ENCODE measurements around the gene EMC9. TPM values are rescaled to one million over a fixed set of nuclear protein-coding genes. Genes with fewer than 3 reads are reported as not detected.

Gene EMC9
- total RNA-seq, 1 experiment from 2014 or later = 42.0 TPM

DNA sequence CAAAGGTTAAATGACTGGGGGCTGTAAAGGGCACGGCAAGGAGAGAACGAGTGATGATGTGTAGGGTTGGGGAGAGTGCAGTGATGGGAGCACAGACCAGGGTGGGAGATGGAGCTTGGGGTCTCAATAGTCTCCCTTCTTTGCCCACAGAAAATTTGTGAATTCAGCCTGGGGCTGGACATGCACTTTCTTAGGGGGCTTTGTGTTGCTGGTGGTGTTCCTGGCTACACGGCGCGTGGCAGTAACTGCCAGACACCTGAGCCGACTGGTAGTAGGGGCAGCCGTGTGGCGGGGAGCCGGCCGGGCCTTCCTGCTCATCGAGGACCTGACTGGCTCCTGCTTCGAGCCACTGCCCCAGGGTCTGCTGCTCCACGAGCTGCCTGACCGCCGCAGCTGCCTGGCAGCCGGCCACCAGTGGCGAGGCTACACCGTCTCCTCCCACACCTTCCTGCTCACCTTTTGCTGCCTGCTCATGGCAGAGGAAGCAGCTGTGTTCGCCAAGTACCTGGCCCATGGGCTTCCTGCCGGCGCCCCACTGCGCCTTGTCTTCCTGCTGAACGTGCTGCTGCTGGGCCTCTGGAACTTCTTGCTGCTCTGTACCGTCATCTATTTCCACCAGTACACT lies 9.2 kb downstream of the EMC9 start:
- no TSS peak for BruUV-seq (replicated peaks)
- Histone ChIP-seq H3K27ac (ENCODE audit: low read depth, low read length) (no peak overlapping the region), H3K9ac (ENCODE audit: low read length) (no peak overlapping the region), H3K27me3 (ENCODE audit: insufficient read depth, low read length) (no peaks in the 10 kb centered on the region), H2AFZ (ENCODE audit: low read depth, low read length, poor library complexity, severe bottlenecking) (no peak overlapping the region), H3K36me3 (ENCODE audit: control insufficient read depth in 1 of 2, insufficient read depth in 2 of 2, low read length in 2 of 2) (no peaks in the 10 kb centered on the region), H3K79me2 (ENCODE audit: insufficient read depth, low read length) (peaks cover 3% of the 10 kb centered on the region; the same call in 1 of the 2 replicates), H3K4me1 (ENCODE audit: control insufficient read depth in 1 of 2, insufficient read depth in 2 of 2, low read length in 2 of 2) (peaks cover 9 to 15% of the 10 kb centered on the region in 2 experiments; a peak in 3 of 4 replicates), H4K20me1 (ENCODE audit: insufficient read depth) (no peaks in the 10 kb centered on the region), H3K9me3 (ENCODE audit: control insufficient read depth in 1 of 2, insufficient read depth in 1 of 2, low read depth in 1 of 2, low read length in 2 of 2) (no peaks in the 10 kb centered on the region), H3K9me2 (ENCODE audit: insufficient read depth) (no peaks in the 10 kb centered on the region), H3K4me3 (replicated peaks in 1 of 2; ENCODE audit: low read depth in 1 of 2, low read length in 2 of 2) (no peak overlapping the region), H3K4me2 (ENCODE audit: low read length) (no peak overlapping the region)
- ChIA-PET RAD21 (ENCODE audit: low non-redundant PET in 1 of 2, low total read pairs in 2 of 2, uncharacterized antibody in 2 of 2, unreplicated experiment in 2 of 2) (no interaction called here), CTCF (no interaction called here), POLR2A (no interaction called here)
- ATAC-seq (no peak), DNase-seq (ENCODE audit: low read depth, low spot score) (no peak)
- intact Hi-C loops (cut with micrococcal nuclease) = no loop called here
- TF ChIP-seq POLR2AphosphoS5 (IDR thresholded peaks at IDR 0.05; ENCODE audit: low read depth, low read length) = no peak
- TF ChIP-seq ELF1 (IDR thresholded peaks at IDR 0.05; ENCODE audit: borderline replicate concordance, low read depth) = no peak
- no peak for TF ChIP-seq CEBPB (IDR thresholded peaks at IDR 0.05; ENCODE audit: low read depth)
- no peak for TF ChIP-seq FOSL1 (IDR thresholded peaks at IDR 0.05; ENCODE audit: low read depth)
- TF ChIP-seq SRF (IDR thresholded peaks at IDR 0.05; ENCODE audit: low read depth) = no peak
- no peak for TF ChIP-seq POLR2A (IDR thresholded peaks at IDR 0.05; ENCODE audit: borderline replicate concordance, extremely low read depth, insufficient read depth, insufficient read length)
- no peak for TF ChIP-seq SP1 (IDR thresholded peaks at IDR 0.05; ENCODE audit: low read depth)
- TF ChIP-seq YY1 (IDR thresholded peaks at IDR 0.05; ENCODE audit: extremely low read depth, insufficient replicate concordance, low read depth, low read length) = no peak
- TF ChIP-seq ATF3 (IDR thresholded peaks at IDR 0.05) = no peak
- TF ChIP-seq ZFX (IDR thresholded peaks at IDR 0.05) = no peak
- TF ChIP-seq RAD21 (IDR thresholded peaks at IDR 0.05; ENCODE audit: low read depth) = no peak
- TF ChIP-seq EZH2phosphoT487 (IDR thresholded peaks at IDR 0.05; ENCODE audit: borderline replicate concordance) = no peak
- no peak for TF ChIP-seq ZBTB33 (IDR thresholded peaks at IDR 0.05; ENCODE audit: extremely low read depth, insufficient replicate concordance, low read length)
- TF ChIP-seq, protein P1, sequence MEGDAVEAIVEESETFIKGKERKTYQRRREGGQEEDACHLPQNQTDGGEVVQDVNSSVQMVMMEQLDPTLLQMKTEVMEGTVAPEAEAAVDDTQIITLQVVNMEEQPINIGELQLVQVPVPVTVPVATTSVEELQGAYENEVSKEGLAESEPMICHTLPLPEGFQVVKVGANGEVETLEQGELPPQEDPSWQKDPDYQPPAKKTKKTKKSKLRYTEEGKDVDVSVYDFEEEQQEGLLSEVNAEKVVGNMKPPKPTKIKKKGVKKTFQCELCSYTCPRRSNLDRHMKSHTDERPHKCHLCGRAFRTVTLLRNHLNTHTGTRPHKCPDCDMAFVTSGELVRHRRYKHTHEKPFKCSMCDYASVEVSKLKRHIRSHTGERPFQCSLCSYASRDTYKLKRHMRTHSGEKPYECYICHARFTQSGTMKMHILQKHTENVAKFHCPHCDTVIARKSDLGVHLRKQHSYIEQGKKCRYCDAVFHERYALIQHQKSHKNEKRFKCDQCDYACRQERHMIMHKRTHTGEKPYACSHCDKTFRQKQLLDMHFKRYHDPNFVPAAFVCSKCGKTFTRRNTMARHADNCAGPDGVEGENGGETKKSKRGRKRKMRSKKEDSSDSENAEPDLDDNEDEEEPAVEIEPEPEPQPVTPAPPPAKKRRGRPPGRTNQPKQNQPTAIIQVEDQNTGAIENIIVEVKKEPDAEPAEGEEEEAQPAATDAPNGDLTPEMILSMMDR (IDR thresholded peaks at IDR 0.05 in 2 of 3, conservative IDR thresholded peaks at IDR 0.05 in 1 of 3; ENCODE audit: borderline replicate concordance in 1 of 3, insufficient read depth in 1 of 3, low read depth in 2 of 3, low read length in 2 of 3) = no peak
- TF ChIP-seq TCF7L2 (IDR thresholded peaks at IDR 0.05; ENCODE audit: borderline replicate concordance, extremely low read depth, insufficient read depth, insufficient read length) = no peak
- no peak for TF ChIP-seq ZNF274 (IDR thresholded peaks at IDR 0.05; ENCODE audit: low read depth, low read length)
- TF ChIP-seq CBX3 (IDR thresholded peaks at IDR 0.05; ENCODE audit: low read depth) = no peak
- TF ChIP-seq REST (IDR thresholded peaks at IDR 0.05; ENCODE audit: low read depth) = no peak
- TF ChIP-seq EGR1 (IDR thresholded peaks at IDR 0.05; ENCODE audit: low read depth) = no peak
- no peak for TF ChIP-seq SIN3A (IDR thresholded peaks at IDR 0.05; ENCODE audit: low read depth)
